BJ (cell line): Measurements from ENCODE around the gene GPATCH3. TPM values are rescaled to one million over a fixed set of nuclear protein-coding genes. Genes with fewer than 3 reads are reported as not detected.

Experiments
- CTCF ChIA-PET: fragments of 350-600 bp; formaldehyde crosslinking; extraction: SDS; loops from one replicate; lab custom pipeline; 2021; ENCODE audit warnings: antibody characterized with exemption, inconsistent platforms; lab: Yijun Ruan, JAX
- POLR2A ChIA-PET: fragments of 300-600 bp; sonication (Branson Sonifier 250); formaldehyde crosslinking; extraction: SDS; loops from one replicate; lab custom pipeline; 2021; ENCODE audit warnings: antibody characterized with exemption; lab: Charles Lee
- DNase-seq: peaks from one replicate; pipeline ENCODE4 v3.0.0-alpha.2; 2011; ENCODE audit warnings: low read depth
- H3K27me3 ChIP-seq: 2 replicates; pipeline ENCODE4 v1.6.0; 2011; ENCODE audit warnings: low read length; ENCODE audit not compliant: control insufficient read depth, insufficient read depth
- H3K36me3 ChIP-seq: 2 replicates; pipeline ENCODE4 v1.5.1; 2011; ENCODE audit warnings: low read length; ENCODE audit not compliant: control insufficient read depth, insufficient read depth
- H3K4me3 ChIP-seq: 2 replicates; pipeline ENCODE4 v1.5.1; 2011; ENCODE audit warnings: low read depth, mild to moderate bottlenecking, control low read depth, low read length
- polyA plus RNA-seq: library from polyadenylated mRNA; depleted of rRNA; stranded (reverse); fragments of >200 nt; gene quantifications from 2 replicates; pipeline ENCODE4 v1.2.3, GENCODE V29; 2011
- TF ChIP-seq, protein P1 (sequence below): IDR thresholded peaks from 2 replicates; pipeline ENCODE4 v1.5.1; 2011; ENCODE audit warnings: low read depth, mild to moderate bottlenecking, control low read depth, inconsistent platforms, low read length, moderate library complexity; ENCODE audit not compliant: insufficient read depth

The GPATCH3 gene
- polyA plus RNA-seq, 1 experiment, result 12.2 TPM

DNA sequence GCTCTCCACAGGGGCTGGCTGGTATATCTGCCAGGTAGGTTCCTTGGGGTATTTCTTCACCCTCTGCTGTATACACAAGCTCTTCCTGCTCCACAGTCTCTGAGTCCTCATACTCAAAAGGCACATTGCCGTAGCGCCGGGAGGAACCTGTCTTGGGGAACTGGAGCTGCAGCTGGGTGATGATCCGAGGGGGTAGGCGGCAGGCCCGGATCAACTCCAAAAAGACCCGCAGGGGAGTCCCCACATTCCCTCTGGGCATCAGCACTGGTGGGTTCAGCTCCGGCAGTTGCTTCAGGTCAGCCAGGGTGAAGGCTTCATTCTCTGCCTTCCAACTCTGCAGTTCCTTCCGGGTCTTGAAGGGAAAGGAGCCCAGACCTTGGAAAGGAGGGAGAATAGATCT is 2.9 kb downstream of the GPATCH3 start:
- no peak overlapping the region for H3K4me3 ChIP-seq
- POLR2A ChIA-PET, result no interaction called here
- no peaks in the 10 kb centered on the region for H3K27me3 ChIP-seq
- peaks cover 19% of the 10 kb centered on the region for H3K36me3 ChIP-seq
- TF ChIP-seq, protein P1, sequence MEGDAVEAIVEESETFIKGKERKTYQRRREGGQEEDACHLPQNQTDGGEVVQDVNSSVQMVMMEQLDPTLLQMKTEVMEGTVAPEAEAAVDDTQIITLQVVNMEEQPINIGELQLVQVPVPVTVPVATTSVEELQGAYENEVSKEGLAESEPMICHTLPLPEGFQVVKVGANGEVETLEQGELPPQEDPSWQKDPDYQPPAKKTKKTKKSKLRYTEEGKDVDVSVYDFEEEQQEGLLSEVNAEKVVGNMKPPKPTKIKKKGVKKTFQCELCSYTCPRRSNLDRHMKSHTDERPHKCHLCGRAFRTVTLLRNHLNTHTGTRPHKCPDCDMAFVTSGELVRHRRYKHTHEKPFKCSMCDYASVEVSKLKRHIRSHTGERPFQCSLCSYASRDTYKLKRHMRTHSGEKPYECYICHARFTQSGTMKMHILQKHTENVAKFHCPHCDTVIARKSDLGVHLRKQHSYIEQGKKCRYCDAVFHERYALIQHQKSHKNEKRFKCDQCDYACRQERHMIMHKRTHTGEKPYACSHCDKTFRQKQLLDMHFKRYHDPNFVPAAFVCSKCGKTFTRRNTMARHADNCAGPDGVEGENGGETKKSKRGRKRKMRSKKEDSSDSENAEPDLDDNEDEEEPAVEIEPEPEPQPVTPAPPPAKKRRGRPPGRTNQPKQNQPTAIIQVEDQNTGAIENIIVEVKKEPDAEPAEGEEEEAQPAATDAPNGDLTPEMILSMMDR, result no peak
- CTCF ChIA-PET, result interaction anchor here (0.6 to 1.0 kb wide), 2 partner anchors 15 to 24 kb away, joined by 3 read pairs; partner anchors contain the start of gene NUDC
- DNase-seq, result no peak

DNA sequence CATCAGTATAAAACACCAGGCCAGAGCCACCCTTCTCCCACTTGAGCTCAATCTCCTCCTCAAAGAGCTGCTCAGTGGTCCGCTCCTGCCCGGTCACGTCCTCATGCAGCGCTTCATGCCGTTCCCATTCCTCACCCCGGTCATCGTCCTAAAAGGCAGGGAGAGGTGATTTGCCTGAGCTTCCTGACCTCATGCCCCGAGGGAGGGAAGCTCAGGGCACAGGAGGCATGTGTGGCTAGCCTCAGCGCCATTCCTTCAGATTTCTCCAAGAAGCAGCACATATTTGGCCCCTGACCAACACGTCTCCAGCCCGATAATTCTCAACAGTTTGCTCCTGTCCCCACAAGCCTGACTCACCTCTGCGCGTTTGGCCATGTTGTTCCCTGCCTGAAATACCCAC is 6.0 kb downstream of the GPATCH3 start:
- ChIA-PET POLR2A (no interaction called here), CTCF (no interaction called here)
- TF ChIP-seq, protein P1, result no peak
- DNase-seq, result no peak
- Histone ChIP-seq H3K27me3 (no peaks in the 10 kb centered on the region), H3K36me3 (peaks cover 23% of the 10 kb centered on the region), H3K4me3 (no peak overlapping the region)

DNA sequence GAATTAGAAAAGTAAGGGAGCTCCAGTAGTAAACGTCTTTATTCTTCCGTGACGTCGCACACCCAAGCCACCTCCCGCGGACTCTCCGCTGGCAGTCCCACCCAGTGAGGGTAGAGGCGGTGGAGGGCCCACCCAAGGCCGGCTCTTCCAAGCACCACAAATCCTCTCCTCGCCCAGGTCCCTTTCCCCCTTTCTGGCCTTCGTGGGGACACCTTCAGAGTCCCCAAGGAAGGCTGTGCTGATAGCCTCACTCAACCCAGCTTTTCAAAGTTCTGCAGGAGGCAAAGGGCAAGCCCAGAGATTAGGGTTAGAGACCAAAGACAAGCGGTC is 9.8 kb downstream of the GPATCH3 start:
- H3K36me3 ChIP-seq, result peaks cover 33% of the 10 kb centered on the region
- TF ChIP-seq, protein P1, result no peak
- DNase-seq, result no peak
- peak overlapping the region; percentile 97 for H3K4me3 ChIP-seq
- no peaks in the 10 kb centered on the region for H3K27me3 ChIP-seq
- ChIA-PET POLR2A (interaction anchor here (0.6 to 1.9 kb wide), 3 partner anchors 9 to 91 kb away, joined by 3 to 16 read pairs (median 6); partner anchors contain the start of gene GPATCH3), CTCF (interaction anchor here (0.9 to 1.6 kb wide), 5 partner anchors 10 to 104 kb away, joined by 3 to 7 read pairs (median 3); partner anchors contain the start of gene GPATCH3)

DNA sequence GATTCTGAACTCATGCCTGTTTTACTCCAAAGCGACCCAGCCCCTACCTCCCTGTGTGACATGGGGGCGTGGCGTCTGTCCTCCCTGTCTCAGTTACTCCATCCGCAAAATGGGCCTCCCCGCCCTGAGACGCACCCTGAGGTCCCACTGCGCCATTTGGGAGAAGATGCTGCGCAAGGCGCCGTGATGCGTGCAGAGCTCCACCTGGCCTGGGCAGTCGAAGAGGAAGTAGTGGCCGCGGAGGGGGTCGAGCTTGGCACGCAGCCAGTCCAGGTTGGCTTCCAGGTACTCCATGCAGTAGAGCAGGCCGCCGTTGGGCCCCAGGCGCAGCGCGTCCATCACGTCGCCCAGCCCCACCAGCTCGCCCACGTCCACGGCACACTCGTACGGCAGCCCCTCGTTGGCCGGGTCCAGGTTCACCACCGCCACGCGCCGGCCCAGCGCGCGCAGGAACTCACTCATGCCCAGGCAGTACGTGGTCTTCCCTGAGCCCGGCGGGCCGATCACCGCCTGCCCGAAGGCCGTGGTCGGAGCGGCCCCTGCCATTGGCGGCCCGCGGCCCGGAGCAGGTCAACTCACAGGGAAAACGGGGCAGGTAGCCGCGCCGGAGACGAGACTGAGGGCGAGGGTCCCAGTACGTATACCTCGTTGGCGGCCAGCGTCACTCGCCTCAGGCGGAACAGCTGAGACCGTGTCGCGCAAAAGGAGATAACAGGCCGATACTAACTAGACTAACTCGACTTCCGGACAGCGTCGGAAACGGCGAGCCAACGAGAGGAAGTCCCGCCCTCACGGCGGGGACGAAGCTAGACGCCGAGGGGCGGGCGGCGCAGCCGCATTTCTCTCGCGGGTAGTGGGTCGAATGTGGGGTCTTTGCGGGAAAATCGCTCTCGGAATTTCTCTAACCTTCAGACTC is 10.5 kb downstream of the GPATCH3 start, which contains the start of gene GPN2:
Gene GPN2 (minus strand): TSS at position 733 of the 916 bp plus-strand sequence. CDS start 187 bp downstream, at position 546.
- no peaks in the 10 kb centered on the region for H3K27me3 ChIP-seq
- POLR2A ChIA-PET, result interaction anchor here (0.5 to 1.9 kb wide), 5 partner anchors 10 to 1825 kb away, joined by 3 to 16 read pairs (median 6); partner anchors contain the start of gene GPATCH3
- peak; percentile 29 for DNase-seq

More for the DNA sequence above, 10.5 kb downstream of the GPATCH3 start, which contains the start of gene GPN2:
- CTCF ChIA-PET, result interaction anchor here (0.9 to 3.0 kb wide), 7 partner anchors 9 to 104 kb away, joined by 3 to 18 read pairs (median 3); partner anchors contain the start of gene GPATCH3
- TF ChIP-seq, protein P1, result no peak
- Histone ChIP-seq H3K36me3 (peaks cover 33% of the 10 kb centered on the region), H3K4me3 (peak within 1 kb of the TSS; percentile 97)
